ENCODE results near the gene CARNS1. TPM values are rescaled to one million over a fixed set of nuclear protein-coding genes. Genes with fewer than 3 reads are reported as not detected.

Gene CARNS1
- total RNA-seq, 1 donor from 2014 or later, result 0.23 TPM

GRCh38 chr11:67366546-67366945, 48.9 kb upstream of the CARNS1 start:
- Mint-ChIP-seq H3K27ac (ENCODE audit: unreplicated experiment) (no peak overlapping the region), H3K4me1 (ENCODE audit: low read depth, unreplicated experiment) (peaks cover 46% of the 10 kb centered on the region), H3K9me3 (ENCODE audit: unreplicated experiment) (no peaks in the 10 kb centered on the region), H3K4me3 (ENCODE audit: unreplicated experiment) (no peak overlapping the region), H3K27me3 (ENCODE audit: low read depth, unreplicated experiment) (no peaks in the 10 kb centered on the region), H3K36me3 (ENCODE audit: low read depth, unreplicated experiment) (peaks cover 29% of the 10 kb centered on the region)
- no peak for FAIRE-seq
- peaks cover 73% of the 10 kb centered on the region for H3K79me2 ChIP-seq (ENCODE audit: insufficient read depth, low read length)
- no peak for DNase-seq (ENCODE audit: low read depth)
- H3K4me2 ChIP-seq (ENCODE audit: low read length), result peak overlapping the region; percentile 60
- H2AFZ ChIP-seq (ENCODE audit: low read depth, low read length), result no peak overlapping the region
- H3K9ac ChIP-seq (ENCODE audit: low read length), result peak overlapping the region; percentile 20
- H3K36me3 ChIP-seq (ENCODE audit: insufficient read depth, low read length), result peaks cover 14% of the 10 kb centered on the region
- no peak for TF ChIP-seq EZH2 (IDR thresholded peaks at IDR 0.05; ENCODE audit: insufficient read depth, low read length)
- TF ChIP-seq CTCF (IDR thresholded peaks at IDR 0.05; ENCODE audit: insufficient read depth, low read depth, low read length), result no peak
- H3K27ac ChIP-seq (ENCODE audit: low read depth, low read length), result no peak overlapping the region
- H3K27me3 ChIP-seq (ENCODE audit: insufficient read depth, low read length), result no peaks in the 10 kb centered on the region
- peaks cover 53% of the 10 kb centered on the region for H3K4me1 ChIP-seq (ENCODE audit: insufficient read depth, low read length)
- peaks cover 91% of the 10 kb centered on the region for H4K20me1 ChIP-seq (ENCODE audit: insufficient read depth, low read length)
- no peak overlapping the region for H3K4me3 ChIP-seq (ENCODE audit: insufficient read depth, low read depth, low read length)
- H3K9me3 ChIP-seq (ENCODE audit: insufficient read depth, low read depth, low read length), result no peaks in the 10 kb centered on the region

- no peak overlapping the region for H3K4me3 Mint-ChIP-seq (ENCODE audit: unreplicated experiment)
- no peak for DNase-seq (ENCODE audit: low read depth)
- H3K27me3 Mint-ChIP-seq (ENCODE audit: low read depth, unreplicated experiment), result no peaks in the 10 kb centered on the region
- peaks cover 79% of the 10 kb centered on the region for H3K79me2 ChIP-seq (ENCODE audit: insufficient read depth, low read length)
- FAIRE-seq, result no peak
- peaks cover 60% of the 10 kb centered on the region for H3K4me1 ChIP-seq (ENCODE audit: insufficient read depth, low read length)
- no peaks in the 10 kb centered on the region for H3K9me3 ChIP-seq (ENCODE audit: insufficient read depth, low read depth, low read length)
- no peak for TF ChIP-seq CTCF (IDR thresholded peaks at IDR 0.05; ENCODE audit: insufficient read depth, low read depth, low read length)
- no peak for TF ChIP-seq EZH2 (IDR thresholded peaks at IDR 0.05; ENCODE audit: insufficient read depth, low read length)
- peak overlapping the region; percentile 20 for H3K9ac ChIP-seq (ENCODE audit: low read length)
- peaks cover 24% of the 10 kb centered on the region for H3K36me3 Mint-ChIP-seq (ENCODE audit: low read depth, unreplicated experiment)
- H3K27me3 ChIP-seq (ENCODE audit: insufficient read depth, low read length), result no peaks in the 10 kb centered on the region
- H3K27ac ChIP-seq (ENCODE audit: low read depth, low read length), result no peak overlapping the region
- peaks cover 14% of the 10 kb centered on the region for H3K36me3 ChIP-seq (ENCODE audit: insufficient read depth, low read length)
- no peak overlapping the region for H2AFZ ChIP-seq (ENCODE audit: low read depth, low read length)
- H3K4me2 ChIP-seq (ENCODE audit: low read length), result peak overlapping the region; percentile 60
- peaks cover 50% of the 10 kb centered on the region for H3K4me1 Mint-ChIP-seq (ENCODE audit: low read depth, unreplicated experiment)
- H3K4me3 ChIP-seq (ENCODE audit: insufficient read depth, low read depth, low read length), result no peak overlapping the region
- H3K9me3 Mint-ChIP-seq (ENCODE audit: unreplicated experiment), result no peaks in the 10 kb centered on the region
- H3K27ac Mint-ChIP-seq (ENCODE audit: unreplicated experiment), result no peak overlapping the region
- peaks cover 92% of the 10 kb centered on the region for H4K20me1 ChIP-seq (ENCODE audit: insufficient read depth, low read length)
Observed at GRCh38 chr11:67366961-67367760, 48.3 kb upstream of the CARNS1 start.

- Histone ChIP-seq H3K36me3 (ENCODE audit: insufficient read depth, low read length) (peaks cover 14% of the 10 kb centered on the region), H4K20me1 (ENCODE audit: insufficient read depth, low read length) (peaks cover 87% of the 10 kb centered on the region), H3K27me3 (ENCODE audit: insufficient read depth, low read length) (no peaks in the 10 kb centered on the region), H3K4me1 (ENCODE audit: insufficient read depth, low read length) (peaks cover 60% of the 10 kb centered on the region), H3K27ac (ENCODE audit: low read depth, low read length) (no peak overlapping the region), H3K4me3 (ENCODE audit: insufficient read depth, low read depth, low read length) (no peak overlapping the region), H3K9ac (ENCODE audit: low read length) (peak overlapping the region; percentile 26), H3K4me2 (ENCODE audit: low read length) (peak overlapping the region; percentile 60), H3K79me2 (ENCODE audit: insufficient read depth, low read length) (peaks cover 81% of the 10 kb centered on the region), H2AFZ (ENCODE audit: low read depth, low read length) (no peak overlapping the region), H3K9me3 (ENCODE audit: insufficient read depth, low read depth, low read length) (no peaks in the 10 kb centered on the region)
- FAIRE-seq (no peak), DNase-seq (ENCODE audit: low read depth) (no peak)
- Mint-ChIP-seq H3K36me3 (ENCODE audit: low read depth, unreplicated experiment) (peaks cover 20% of the 10 kb centered on the region), H3K4me3 (ENCODE audit: unreplicated experiment) (no peak overlapping the region), H3K27ac (ENCODE audit: unreplicated experiment) (no peak overlapping the region), H3K27me3 (ENCODE audit: low read depth, unreplicated experiment) (no peaks in the 10 kb centered on the region), H3K9me3 (ENCODE audit: unreplicated experiment) (no peaks in the 10 kb centered on the region), H3K4me1 (ENCODE audit: low read depth, unreplicated experiment) (peaks cover 50% of the 10 kb centered on the region)
- TF ChIP-seq CTCF (IDR thresholded peaks at IDR 0.05; ENCODE audit: insufficient read depth, low read depth, low read length), result no peak
- no peak for TF ChIP-seq EZH2 (IDR thresholded peaks at IDR 0.05; ENCODE audit: insufficient read depth, low read length)
Observed at GRCh38 chr11:67367761-67368227, 47.7 kb upstream of the CARNS1 start.

Measured in astrocyte (in vitro differentiated cells and primary cell).